GM11168 (cell line): Measurements from ENCODE around the gene CIRBP.

ENCODE experiments used
- in situ Hi-C: fragments of 300-500 bp; cut with MboI; formaldehyde crosslinking; loops from one replicate; pipeline ENCODE4 v1.12.0; 2022; ENCODE audit warnings: low sequenced_read_pairs; ENCODE audit not compliant: unreplicated experiment

The CIRBP gene

DNA sequence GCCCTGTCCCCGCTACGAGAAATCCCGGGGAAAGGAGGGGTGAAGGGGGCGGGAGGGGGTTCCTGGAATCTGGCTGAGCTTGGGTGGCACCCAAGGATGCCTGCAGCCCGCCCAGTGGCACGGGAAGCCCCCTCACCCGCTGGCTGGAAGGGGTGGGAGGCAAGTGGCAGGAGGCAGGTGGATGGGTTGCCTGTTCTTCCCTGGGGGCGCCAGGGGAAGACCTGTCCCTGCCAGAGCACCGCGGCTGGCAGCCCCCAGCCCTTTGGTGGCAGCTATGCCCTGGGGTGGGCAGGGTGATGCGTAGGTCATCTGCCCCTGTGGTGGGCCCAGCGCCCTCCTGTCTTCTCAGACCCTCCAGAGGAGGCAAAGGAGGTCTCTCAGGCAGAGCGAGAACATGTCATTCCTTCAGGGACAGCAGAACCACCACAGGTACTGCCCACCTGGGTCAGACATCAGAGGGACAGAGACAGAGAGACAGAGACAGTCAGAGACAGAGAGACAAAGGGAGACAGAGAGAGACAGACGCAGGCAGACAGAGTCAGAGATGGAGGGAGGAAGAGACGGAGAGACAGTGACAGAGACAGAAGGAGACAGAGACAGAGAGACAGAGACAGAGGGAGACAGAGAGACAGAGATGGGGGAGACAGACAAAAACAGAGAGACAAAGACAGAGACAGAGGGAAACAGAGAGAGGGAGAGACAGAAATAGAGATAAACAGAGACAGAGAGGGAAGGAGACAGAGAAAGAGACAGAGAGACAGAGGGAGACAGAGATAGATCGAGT lies 53.3 kb downstream of the CIRBP start:
- in situ Hi-C loops: no loop called here

DNA sequence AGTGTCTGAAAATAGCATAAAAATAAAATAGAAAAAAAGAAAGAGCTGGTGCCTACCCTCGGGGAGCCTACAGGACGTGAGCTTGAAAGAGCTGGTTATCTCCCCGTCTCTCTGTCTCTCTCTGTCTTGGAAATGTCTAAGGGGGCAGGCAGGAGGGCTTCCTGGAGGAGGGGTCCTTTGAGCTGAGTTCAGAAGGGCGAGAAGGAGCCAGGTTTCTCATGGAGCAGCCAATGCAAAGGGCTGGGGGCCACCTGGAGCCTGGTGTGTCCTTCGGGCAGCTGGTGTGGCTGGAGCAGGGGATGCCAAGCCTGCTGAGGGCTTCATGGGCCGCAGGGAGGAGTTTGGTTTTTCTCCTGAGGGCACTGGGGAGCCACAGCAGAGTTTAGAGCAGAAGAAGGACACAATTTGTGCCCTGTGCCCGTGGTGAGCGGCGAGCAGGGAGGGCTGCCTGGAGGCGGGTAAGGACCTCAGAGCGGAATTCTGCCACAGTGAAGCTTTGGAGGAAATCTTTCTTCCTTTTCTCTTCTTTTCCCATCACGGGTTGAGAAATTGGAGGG lies 55.2 kb downstream of the CIRBP start:
- in situ Hi-C loops: no loop called here
